Measurements from ENCODE around the gene SEMA3D.

DNA sequence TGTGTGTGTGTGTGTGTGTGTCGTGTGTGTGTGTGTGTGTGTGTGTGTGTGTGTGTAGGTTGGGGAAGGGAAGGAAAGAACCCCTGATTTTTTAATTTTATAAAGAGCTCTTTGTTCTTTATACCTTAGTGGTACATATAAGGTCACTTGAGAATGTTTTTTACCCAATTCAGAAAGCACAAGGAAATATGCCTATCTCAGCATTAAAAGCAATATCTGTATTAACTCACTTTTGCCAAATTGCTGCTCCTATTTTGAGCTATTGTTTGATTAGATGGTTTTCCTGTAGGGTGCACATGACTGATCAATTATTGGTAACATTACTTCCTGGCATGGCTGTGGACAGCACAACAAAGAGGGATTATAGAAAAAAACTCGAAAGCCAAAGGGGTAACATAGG, 60.5 kb downstream of the SEMA3D start:
- no peak for TF ChIP-seq POLR2A (IDR thresholded peaks at IDR 0.05; ENCODE audit: low read length)
- TF ChIP-seq GATA1 (IDR thresholded peaks at IDR 0.05; ENCODE audit: low read depth, low read length) = no peak
